Measurements from ENCODE around the gene GRM6. TPM values are rescaled to one million over a fixed set of nuclear protein-coding genes. Genes with fewer than 3 reads are reported as not detected.
A peak's percentile ranks its signal among the peaks of the same experiment; 100 is the strongest.

GRM6 gene
- total RNA-seq, 1 donor from 2014 or later = not detected

- no peaks in the 10 kb centered on the region for H3K4me1 Mint-ChIP-seq
- no peak overlapping the region for H3K4me3 Mint-ChIP-seq
- no peak for TF ChIP-seq CTCF (IDR thresholded peaks at IDR 0.05; ENCODE audit: unreplicated experiment)
- H3K27ac Mint-ChIP-seq = no peak overlapping the region
- peaks cover 8% of the 10 kb centered on the region for H3K36me3 Mint-ChIP-seq
- peaks cover 58% of the 10 kb centered on the region for H3K9me3 Mint-ChIP-seq
- H3K27me3 Mint-ChIP-seq (ENCODE audit: low read depth) = no peaks in the 10 kb centered on the region
- DNase-seq (ENCODE audit: low spot score in 2 of 2, unreplicated experiment in 2 of 2) = no peak
Observed at GRCh38 chr5:178981381-178981780, 13.7 kb downstream of the GRM6 start.

- H3K27me3 Mint-ChIP-seq (ENCODE audit: low read depth) = no peaks in the 10 kb centered on the region
- no peak overlapping the region for H3K4me3 Mint-ChIP-seq
- H3K36me3 Mint-ChIP-seq = peaks cover 28% of the 10 kb centered on the region
- H3K27ac Mint-ChIP-seq = no peak overlapping the region
- H3K4me1 Mint-ChIP-seq = no peaks in the 10 kb centered on the region
- no peak for TF ChIP-seq CTCF (IDR thresholded peaks at IDR 0.05; ENCODE audit: unreplicated experiment)
- peaks cover 74% of the 10 kb centered on the region for H3K9me3 Mint-ChIP-seq
- no peak for DNase-seq (ENCODE audit: low spot score in 2 of 2, unreplicated experiment in 2 of 2)
Observed at GRCh38 chr5:178965465-178966055, 29.6 kb downstream of the GRM6 start.

GRCh38 chr5:178941361-178941760 is 53.8 kb downstream of the GRM6 start:
- Mint-ChIP-seq H3K36me3 (peaks cover 39% of the 10 kb centered on the region), H3K9me3 (peaks cover 81% of the 10 kb centered on the region), H3K4me1 (no peaks in the 10 kb centered on the region), H3K27me3 (ENCODE audit: low read depth) (peaks cover 3% of the 10 kb centered on the region), H3K27ac (peak overlapping the region; percentile 41), H3K4me3 (peak overlapping the region; percentile 71)
- DNase-seq (ENCODE audit: low spot score in 2 of 2, unreplicated experiment in 2 of 2) = no peak
- TF ChIP-seq CTCF (IDR thresholded peaks at IDR 0.05; ENCODE audit: unreplicated experiment) = no peak

GRCh38 chr5:178940569-178941360 is 54.4 kb downstream of the GRM6 start, which contains the start of gene ZNF454:
ZNF454 (plus strand) TSS chr5:178941198; CDS start chr5:178942792, 1,594 bp downstream.
- Mint-ChIP-seq H3K9me3 (peaks cover 81% of the 10 kb centered on the region), H3K36me3 (peaks cover 43% of the 10 kb centered on the region), H3K4me3 (peak within 1 kb of the TSS; percentile 71), H3K27ac (peak within 1 kb of the TSS; percentile 41), H3K27me3 (ENCODE audit: low read depth) (peaks cover 3% of the 10 kb centered on the region), H3K4me1 (no peaks in the 10 kb centered on the region)
- DNase-seq (ENCODE audit: low spot score in 2 of 2, unreplicated experiment in 2 of 2) = peak in 1 of 2 experiments; percentile 54
- TF ChIP-seq CTCF (IDR thresholded peaks at IDR 0.05; ENCODE audit: unreplicated experiment) = no peak

GRCh38 chr5:178931846-178932760 is 63.0 kb downstream of the GRM6 start:
- no peak overlapping the region for H3K27ac Mint-ChIP-seq
- no peaks in the 10 kb centered on the region for H3K4me1 Mint-ChIP-seq
- H3K4me3 Mint-ChIP-seq = no peak overlapping the region
- no peak for DNase-seq (ENCODE audit: low spot score in 2 of 2, unreplicated experiment in 2 of 2)
- H3K27me3 Mint-ChIP-seq (ENCODE audit: low read depth) = no peaks in the 10 kb centered on the region
- no peak for TF ChIP-seq CTCF (IDR thresholded peaks at IDR 0.05; ENCODE audit: unreplicated experiment)
- peaks cover 66% of the 10 kb centered on the region for H3K36me3 Mint-ChIP-seq
- peaks cover 81% of the 10 kb centered on the region for H3K9me3 Mint-ChIP-seq
